Nasal cavity respiratory epithelium epithelial cell of viscerocranial mucosa (primary cell): ENCODE measurements around the gene DNAJC6. TPM values are rescaled to one million over a fixed set of nuclear protein-coding genes. Genes with fewer than 3 reads are reported as not detected.

Experiments used
- total RNA-seq: library from RNA; depleted of rRNA; stranded (reverse); fragments of >200 nt; gene quantifications from 2 replicates; pipeline ENCODE4 v1.2.3, GENCODE V29; 2014

DNAJC6 gene
- total RNA-seq, result 3.8 TPM in 2 replicates

GRCh38 chr1:65309304-65310077, at the start of gene DNAJC6:
DNAJC6 (plus strand) TSS chr1:65309543; CDS start chr1:65309746, 203 bp downstream.

GRCh38 chr1:65420590-65421350, 111.4 kb downstream of the DNAJC6 start, which contains the start of the genes LEPR and LEPROT:
LEPR (plus strand) TSS chr1:65420668; CDS start chr1:65565566, 144,898 bp downstream.
LEPROT (plus strand) TSS chr1:65420668; CDS start chr1:65420725, 57 bp downstream.

Other genes with a start within 250 kb of the DNAJC6 start
- gene AK4, start 161.3 kb upstream of the DNAJC6 start, total RNA-seq, result 24.6 and 102 TPM in 2 replicates
- 10.9 and 18.3 TPM in 2 replicates for gene LEPR, start 111.1 kb downstream of the DNAJC6 start, total RNA-seq
- gene LEPROT, start 111.1 kb downstream of the DNAJC6 start, total RNA-seq, result 37.6 and 47.5 TPM in 2 replicates